Measurements from ENCODE around the gene REN. TPM values are rescaled to one million over a fixed set of nuclear protein-coding genes. Genes with fewer than 3 reads are reported as not detected.

Gene REN
- total RNA-seq, 2 experiments from 2014 or later = not detected

GRCh38 chr1:204116539-204116938, 49.6 kb downstream of the REN start:
- no peaks in the 10 kb centered on the region for H3K27me3 Mint-ChIP-seq
- no peaks in the 10 kb centered on the region for H3K9me3 Mint-ChIP-seq
- H3K4me1 Mint-ChIP-seq = no peaks in the 10 kb centered on the region
- no peaks in the 10 kb centered on the region for H3K36me3 Mint-ChIP-seq
- no peak for DNase-seq
- no peak overlapping the region for H3K4me3 Mint-ChIP-seq
- H3K27ac Mint-ChIP-seq = no peak overlapping the region

- no peak for DNase-seq
- Mint-ChIP-seq H3K36me3 (no peaks in the 10 kb centered on the region), H3K4me1 (no peaks in the 10 kb centered on the region), H3K27ac (no peak overlapping the region), H3K4me3 (no peak overlapping the region), H3K27me3 (no peaks in the 10 kb centered on the region), H3K9me3 (no peaks in the 10 kb centered on the region)
Measured at GRCh38 chr1:204115116-204115515, 51.0 kb downstream of the REN start.

GRCh38 chr1:204114606-204115005, 51.5 kb downstream of the REN start:
- Mint-ChIP-seq H3K27me3 (no peaks in the 10 kb centered on the region), H3K9me3 (no peaks in the 10 kb centered on the region), H3K27ac (no peak overlapping the region), H3K36me3 (no peaks in the 10 kb centered on the region), H3K4me3 (no peak overlapping the region), H3K4me1 (no peaks in the 10 kb centered on the region)
- no peak for DNase-seq

GRCh38 chr1:204113896-204114295, 52.2 kb downstream of the REN start:
- Mint-ChIP-seq H3K27ac (no peak overlapping the region), H3K27me3 (no peaks in the 10 kb centered on the region), H3K4me3 (no peak overlapping the region), H3K9me3 (no peaks in the 10 kb centered on the region), H3K36me3 (no peaks in the 10 kb centered on the region), H3K4me1 (no peaks in the 10 kb centered on the region)
- no peak for DNase-seq

GRCh38 chr1:204112876-204113730, 53.0 kb downstream of the REN start:
- Mint-ChIP-seq H3K9me3 (no peaks in the 10 kb centered on the region), H3K27me3 (no peaks in the 10 kb centered on the region), H3K4me3 (no peak overlapping the region), H3K27ac (no peak overlapping the region), H3K36me3 (no peaks in the 10 kb centered on the region), H3K4me1 (no peaks in the 10 kb centered on the region)
- DNase-seq = no peak

GRCh38 chr1:204110894-204111633, 55.1 kb downstream of the REN start:
- Mint-ChIP-seq H3K4me1 (no peaks in the 10 kb centered on the region), H3K9me3 (no peaks in the 10 kb centered on the region), H3K36me3 (no peaks in the 10 kb centered on the region), H3K27me3 (no peaks in the 10 kb centered on the region), H3K27ac (no peak overlapping the region), H3K4me3 (no peak overlapping the region)
- DNase-seq = no peak

GRCh38 chr1:204108312-204109141, 57.6 kb downstream of the REN start:
- H3K27ac Mint-ChIP-seq = no peak overlapping the region
- peaks cover 6% of the 10 kb centered on the region for H3K27me3 Mint-ChIP-seq
- no peak for DNase-seq
- H3K36me3 Mint-ChIP-seq = no peaks in the 10 kb centered on the region
- H3K4me1 Mint-ChIP-seq = peaks cover 8% of the 10 kb centered on the region
- H3K9me3 Mint-ChIP-seq = no peaks in the 10 kb centered on the region
- H3K4me3 Mint-ChIP-seq = no peak overlapping the region

GRCh38 chr1:204107892-204108291, 58.2 kb downstream of the REN start:
- no peak overlapping the region for H3K4me3 Mint-ChIP-seq
- H3K27me3 Mint-ChIP-seq = peaks cover 6% of the 10 kb centered on the region
- H3K9me3 Mint-ChIP-seq = no peaks in the 10 kb centered on the region

GRCh38 chr1:204106825-204107224, 59.3 kb downstream of the REN start:
- Mint-ChIP-seq H3K4me1 (peaks cover 22% of the 10 kb centered on the region), H3K27ac (no peak overlapping the region), H3K4me3 (no peak overlapping the region), H3K27me3 (peaks cover 6% of the 10 kb centered on the region), H3K36me3 (no peaks in the 10 kb centered on the region), H3K9me3 (no peaks in the 10 kb centered on the region)
- DNase-seq = no peak

More at GRCh38 chr1:204107892-204108291, 58.2 kb downstream of the REN start:
- Mint-ChIP-seq H3K4me1 (peaks cover 14% of the 10 kb centered on the region), H3K27ac (no peak overlapping the region), H3K36me3 (no peaks in the 10 kb centered on the region)
- DNase-seq = no peak

- peaks cover 22% of the 10 kb centered on the region for H3K4me1 Mint-ChIP-seq
- H3K27ac Mint-ChIP-seq = peak overlapping the region; percentile 25
- H3K27me3 Mint-ChIP-seq = peaks cover 6% of the 10 kb centered on the region
- H3K9me3 Mint-ChIP-seq = no peaks in the 10 kb centered on the region
- DNase-seq = no peak
- H3K36me3 Mint-ChIP-seq = no peaks in the 10 kb centered on the region
- no peak overlapping the region for H3K4me3 Mint-ChIP-seq
Measured at GRCh38 chr1:204105131-204105515, 61.0 kb downstream of the REN start.

Other genes with a start within 250 kb of the REN start
- not detected for gene SOX13, start 93.2 kb downstream of the REN start, total RNA-seq
- 1 to 10 TPM; 1.5 to 1.7 TPM for gene ETNK2, start 14.3 kb downstream of the REN start, total RNA-seq
- not detected for gene KISS1, start 30.2 kb upstream of the REN start, total RNA-seq
- gene GOLT1A, start 47.7 kb upstream of the REN start, total RNA-seq = under 1 TPM in 1 of 2 experiments, not detected in 1; 0.33 TPM
- 1 to 10 TPM in 1 of 2 experiments, under 1 TPM in 1; 0.74 to 1.5 TPM for gene PLEKHA6, start 193.6 kb upstream of the REN start, total RNA-seq
- gene PPP1R15B, start 245.5 kb upstream of the REN start, total RNA-seq = 10 to 100 TPM; 78.6 to 79.9 TPM

All from activated naive CD8-positive, alpha-beta T cell treated with anti-CD3 and anti-CD28 coated beads for 36 hours (primary cell).